Caco-2 (cell line): ENCODE measurements around the gene C4orf50. TPM values are rescaled to one million over a fixed set of nuclear protein-coding genes. Genes with fewer than 3 reads are reported as not detected.

Experiments used
- BruUV-seq: library from RNA; stranded (reverse); fragments of 400-500 nt; replicated peaks from 2 replicates; lab custom pipeline; 2021; lab: Mats Ljungman, UMichigan
- CTCF ChIA-PET: fragments of 300-600 bp; sonication (Branson Sonifier 250); formaldehyde crosslinking; loops from one replicate; lab custom pipeline; 2022; ENCODE audit warnings: antibody characterized with exemption; lab: Charles Lee
- POLR2A ChIA-PET: fragments of 300-600 bp; sonication (Branson Sonifier 250); formaldehyde crosslinking; loops from one replicate; lab custom pipeline; 2022; ENCODE audit warnings: antibody characterized with exemption; lab: Charles Lee
- DNase-seq, 2 experiments: peaks; one replicate each; pipeline versions ENCODE4 v3.0.0 to v3.0.0-alpha.2; 2020 to 2022
- H3K27me3 ChIP-seq: replicated peaks from 2 replicates; pipeline ENCODE4 v1.6.0; 2011; ENCODE audit warnings: low read length; ENCODE audit not compliant: control insufficient read depth, insufficient read depth
- H3K36me3 ChIP-seq: 2 replicates; pipeline ENCODE4 v1.5.1; 2011; ENCODE audit warnings: low read length; ENCODE audit not compliant: control insufficient read depth, insufficient read depth
- H3K4me1 ChIP-seq: fragments of 250-450 bp; sonication (Bioruptor Pico); 2 replicates; pipeline ENCODE4 v1.5.1; 2020; ENCODE audit warnings: mild to moderate bottlenecking
- H3K4me3 ChIP-seq: 2 replicates; pipeline ENCODE4 v1.5.1; 2011; ENCODE audit warnings: low read depth, mild to moderate bottlenecking, control low read depth, low read length
- H3K9me3 ChIP-seq: fragments of 250-450 bp; sonication (Bioruptor Pico); 2 replicates; pipeline ENCODE4 v1.5.1; 2020; ENCODE audit warnings: mild to moderate bottlenecking, moderate library complexity
- H3K27ac Mint-ChIP-seq: one replicate; pipeline ENCODE4 v1.8.0; 2022; ENCODE audit warnings: mixed read lengths; ENCODE audit not compliant: unreplicated experiment
- H3K27me3 Mint-ChIP-seq: one replicate; pipeline ENCODE4 v1.8.0; 2022; ENCODE audit warnings: mixed read lengths; ENCODE audit not compliant: insufficient read depth, unreplicated experiment
- H3K36me3 Mint-ChIP-seq: one replicate; pipeline ENCODE4 v1.8.0; 2022; ENCODE audit warnings: mild to moderate bottlenecking, mixed read lengths; ENCODE audit not compliant: insufficient read depth, unreplicated experiment
- H3K4me1 Mint-ChIP-seq: one replicate; pipeline ENCODE4 v1.8.0; 2022; ENCODE audit warnings: low read depth, mixed read lengths; ENCODE audit not compliant: unreplicated experiment
- H3K4me3 Mint-ChIP-seq: one replicate; pipeline ENCODE4 v1.8.0; 2022; ENCODE audit warnings: mild to moderate bottlenecking, moderate library complexity, mixed read lengths; ENCODE audit not compliant: unreplicated experiment
- H3K9me3 Mint-ChIP-seq: one replicate; pipeline ENCODE4 v1.8.0; 2022; ENCODE audit warnings: mixed read lengths; ENCODE audit not compliant: unreplicated experiment
- CTCF ChIP-seq, 2 experiments: fragments of 200-600 bp in 1 of 2; IDR thresholded peaks; 1 replicate in 1 of 2; 2 replicates in 1 of 2; pipeline versions ENCODE4 v1.5.1 to v1.8.0; 2011 to 2022; ENCODE audit warnings: antibody characterized with exemption in 1 of 2, control low read depth in 1 of 2, inconsistent platforms in 1 of 2, low read depth in 1 of 2, low read length in 1 of 2, mild to moderate bottlenecking in 1 of 2, moderate library complexity in 1 of 2; ENCODE audit not compliant: insufficient read depth in 1 of 2, severe bottlenecking in 1 of 2, unreplicated experiment in 1 of 2
- intact Hi-C: fragments of 100-400 bp; cut with micrococcal nuclease; formaldehyde crosslinking; loops from one replicate; pipeline ENCODE4 v1.10.0; 2022; ENCODE audit not compliant: unreplicated experiment
- total RNA-seq: library from RNA; stranded (reverse); gene quantifications from 2 replicates; pipeline ENCODE4 v1.2.3, GENCODE V29; 2022

C4orf50 gene
- total RNA-seq, 1 experiment from 2014 or later, result not detected

DNA sequence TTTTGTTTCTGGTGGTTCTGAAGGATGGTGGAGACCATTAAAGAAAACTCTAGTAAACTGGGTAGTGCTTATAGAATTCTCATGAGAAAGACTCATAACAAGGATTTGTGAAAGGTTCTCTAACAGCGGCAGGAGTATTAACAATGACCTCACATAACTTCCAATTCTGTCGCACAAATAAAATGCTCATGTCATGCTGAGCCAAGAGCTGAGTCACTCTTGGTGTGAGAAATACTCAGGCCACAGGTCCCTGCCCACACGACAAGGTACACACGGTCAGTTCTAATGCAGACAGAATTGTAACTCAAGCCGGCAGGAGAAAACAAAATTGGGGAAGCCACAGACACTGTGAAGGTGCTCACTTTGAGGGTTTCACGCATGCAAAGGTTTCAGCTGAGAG is 34.4 kb upstream of the C4orf50 start:
- no peaks in the 10 kb centered on the region for H3K9me3 Mint-ChIP-seq
- Histone ChIP-seq H3K9me3 (no peaks in the 10 kb centered on the region), H3K36me3 (no peaks in the 10 kb centered on the region), H3K4me1 (no peaks in the 10 kb centered on the region), H3K4me3 (no peak overlapping the region), H3K27me3 (no peaks in the 10 kb centered on the region)
- CTCF ChIA-PET, result no interaction called here
- H3K27me3 Mint-ChIP-seq, result peaks cover 16% of the 10 kb centered on the region
- no peak overlapping the region for H3K27ac Mint-ChIP-seq
- no TSS peak for BruUV-seq
- TF ChIP-seq CTCF (IDR thresholded peaks at IDR 0.05; ENCODE audit: insufficient read depth in 1 of 2, low read depth in 1 of 2, low read length in 1 of 2, severe bottlenecking in 1 of 2, unreplicated experiment in 1 of 2), result no peak
- no peaks in the 10 kb centered on the region for H3K36me3 Mint-ChIP-seq
- POLR2A ChIA-PET, result no interaction called here
- no peaks in the 10 kb centered on the region for H3K4me1 Mint-ChIP-seq
- intact Hi-C loops, result no loop called here
- H3K4me3 Mint-ChIP-seq, result no peak overlapping the region
- no peak for DNase-seq

DNA sequence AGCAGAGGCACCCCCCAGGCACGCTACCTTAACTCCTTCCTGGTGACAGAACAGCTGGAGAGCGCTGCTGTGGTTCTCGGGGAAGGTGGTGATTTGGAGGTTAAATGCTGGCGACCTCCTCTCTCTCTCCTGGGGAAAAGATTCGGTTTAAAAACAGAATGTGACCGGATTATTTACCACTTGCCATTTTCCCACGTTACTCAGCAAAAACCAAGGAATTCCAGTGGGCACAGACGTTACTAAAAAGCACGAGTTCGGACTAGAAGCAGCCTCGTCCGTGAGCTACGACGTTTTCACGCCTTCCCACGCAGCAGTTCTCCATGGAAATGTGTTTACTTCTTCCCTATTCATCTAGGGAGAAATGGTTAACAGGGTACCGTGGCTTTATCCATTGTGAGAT is 32.3 kb upstream of the C4orf50 start:
- POLR2A ChIA-PET, result no interaction called here
- no peaks in the 10 kb centered on the region for H3K27me3 ChIP-seq

DNA sequence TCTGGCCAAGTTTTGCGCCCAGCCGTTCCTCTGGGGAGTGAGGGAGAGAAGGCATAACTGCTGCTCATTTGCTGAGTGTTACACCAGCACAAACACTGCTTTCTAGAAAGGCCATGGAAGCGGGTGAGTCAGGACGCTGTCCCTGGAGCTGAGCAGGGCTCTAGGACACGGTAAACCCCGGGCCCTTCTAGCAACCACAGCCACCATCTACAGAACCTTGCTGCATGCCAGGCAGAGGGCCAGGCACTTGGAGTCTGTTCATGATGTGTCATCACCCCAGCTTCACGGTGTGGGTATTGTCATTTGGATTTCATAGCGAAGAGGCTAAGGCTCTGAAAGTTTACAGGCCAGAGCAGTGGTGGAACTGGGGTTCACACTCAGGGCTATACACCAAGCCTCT is 31.8 kb upstream of the C4orf50 start:
- no peak for DNase-seq
- H3K27ac Mint-ChIP-seq, result no peak overlapping the region
- peaks cover 20% of the 10 kb centered on the region for H3K27me3 Mint-ChIP-seq
- H3K4me3 Mint-ChIP-seq, result no peak overlapping the region
- no peak for TF ChIP-seq CTCF (IDR thresholded peaks at IDR 0.05; ENCODE audit: insufficient read depth in 1 of 2, low read depth in 1 of 2, low read length in 1 of 2, severe bottlenecking in 1 of 2, unreplicated experiment in 1 of 2)
- Histone ChIP-seq H3K9me3 (no peaks in the 10 kb centered on the region), H3K27me3 (no peaks in the 10 kb centered on the region), H3K36me3 (no peaks in the 10 kb centered on the region), H3K4me3 (no peak overlapping the region), H3K4me1 (no peaks in the 10 kb centered on the region)
- no peaks in the 10 kb centered on the region for H3K9me3 Mint-ChIP-seq
- POLR2A ChIA-PET, result no interaction called here
- BruUV-seq, result no TSS peak
- CTCF ChIA-PET, result no interaction called here
- H3K4me1 Mint-ChIP-seq, result no peaks in the 10 kb centered on the region
- intact Hi-C loops, result no loop called here
- H3K36me3 Mint-ChIP-seq, result no peaks in the 10 kb centered on the region

More for the DNA sequence above, 32.3 kb upstream of the C4orf50 start:
- H3K4me1 ChIP-seq, result no peaks in the 10 kb centered on the region
- DNase-seq, result no peak
- Mint-ChIP-seq H3K27me3 (peaks cover 17% of the 10 kb centered on the region), H3K27ac (no peak overlapping the region), H3K36me3 (no peaks in the 10 kb centered on the region), H3K4me3 (no peak overlapping the region), H3K9me3 (no peaks in the 10 kb centered on the region), H3K4me1 (no peaks in the 10 kb centered on the region)
- H3K36me3 ChIP-seq, result no peaks in the 10 kb centered on the region
- H3K9me3 ChIP-seq, result no peaks in the 10 kb centered on the region
- CTCF ChIA-PET, result no interaction called here
- intact Hi-C loops, result no loop called here
- H3K4me3 ChIP-seq, result no peak overlapping the region
- TF ChIP-seq CTCF (IDR thresholded peaks at IDR 0.05; ENCODE audit: insufficient read depth in 1 of 2, low read depth in 1 of 2, low read length in 1 of 2, severe bottlenecking in 1 of 2, unreplicated experiment in 1 of 2), result no peak
- no TSS peak for BruUV-seq
